Kasumi-1 (cell line): ENCODE results near the gene STK11.
A peak's percentile ranks its signal among the peaks of the same experiment; 100 is the strongest.
"Not testable (repeated sequence)": the region's sequence is repeated elsewhere in the genome, so short reads cannot be mapped to it uniquely, and the experiment has no call there.

ENCODE experiments used
- DNase-seq, 2 experiments: peaks; one replicate each; lab custom pipeline; 2025; lab: John Stamatoyannopoulos, UW

STK11 gene

DNA sequence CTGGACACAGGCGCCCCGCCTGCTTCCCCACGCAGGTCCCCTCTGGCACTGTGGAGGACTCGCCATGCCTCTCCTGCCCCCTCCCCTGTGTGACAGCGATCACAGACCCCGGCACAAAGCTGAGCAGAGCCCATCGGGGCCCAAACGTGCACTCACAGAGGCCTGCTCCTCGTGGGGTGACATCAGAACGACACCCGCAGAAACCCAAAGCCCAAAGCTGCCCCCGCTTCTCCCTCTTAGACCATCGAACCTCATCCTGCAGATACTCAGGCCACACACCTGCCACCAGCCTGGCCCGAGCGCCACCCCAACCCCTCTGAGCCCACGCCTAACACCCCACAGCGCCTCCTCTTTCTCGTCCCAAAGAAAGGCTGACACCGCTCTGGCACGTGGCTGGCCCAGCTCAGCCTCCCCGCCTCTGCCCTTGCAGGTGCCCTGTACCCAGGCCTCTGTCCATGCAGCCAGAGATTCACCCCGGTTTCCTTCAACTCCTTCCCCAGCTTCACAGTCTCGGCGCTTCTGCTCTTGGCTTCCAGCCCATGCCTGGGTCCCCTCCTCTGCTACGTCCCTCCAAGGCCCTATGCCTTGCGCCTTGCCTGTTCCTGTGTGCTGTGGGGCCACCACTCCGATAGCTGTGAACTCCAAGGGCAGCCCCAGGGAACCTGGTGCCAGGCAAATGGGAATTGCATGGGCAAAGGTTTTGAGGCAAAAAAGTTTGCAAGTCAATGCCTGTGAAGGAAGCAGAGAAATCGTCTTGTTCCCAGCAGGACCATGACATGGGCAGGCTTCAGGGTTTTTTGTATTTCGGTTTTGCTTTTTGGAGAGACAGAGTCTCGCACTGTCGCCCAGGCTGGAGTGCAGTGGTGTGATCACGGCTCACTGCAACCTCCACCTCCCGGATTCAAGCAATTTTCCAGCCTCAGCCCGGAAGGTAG, 33.1 kb downstream of the STK11 start:
- no peak for DNase-seq

DNA sequence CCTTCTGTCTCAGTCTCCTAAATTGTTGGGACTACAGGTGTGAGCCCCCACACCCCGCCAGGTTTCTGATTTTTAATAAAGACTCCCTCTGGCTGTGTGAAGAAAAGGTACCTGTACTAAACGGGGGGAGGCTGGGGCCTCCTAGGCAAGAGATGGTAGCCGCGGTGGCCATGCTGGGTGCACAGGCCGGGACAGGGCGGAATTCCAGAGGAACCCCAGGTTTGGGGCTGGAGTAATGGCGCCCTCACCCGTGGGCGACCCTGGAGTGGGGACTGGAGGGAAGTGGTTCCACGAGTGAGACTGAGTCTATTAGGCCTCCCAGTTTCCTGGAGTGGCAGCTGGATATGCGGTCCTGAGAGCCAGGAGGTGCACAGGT, 33.8 kb downstream of the STK11 start:
- DNase-seq: no peak

DNA sequence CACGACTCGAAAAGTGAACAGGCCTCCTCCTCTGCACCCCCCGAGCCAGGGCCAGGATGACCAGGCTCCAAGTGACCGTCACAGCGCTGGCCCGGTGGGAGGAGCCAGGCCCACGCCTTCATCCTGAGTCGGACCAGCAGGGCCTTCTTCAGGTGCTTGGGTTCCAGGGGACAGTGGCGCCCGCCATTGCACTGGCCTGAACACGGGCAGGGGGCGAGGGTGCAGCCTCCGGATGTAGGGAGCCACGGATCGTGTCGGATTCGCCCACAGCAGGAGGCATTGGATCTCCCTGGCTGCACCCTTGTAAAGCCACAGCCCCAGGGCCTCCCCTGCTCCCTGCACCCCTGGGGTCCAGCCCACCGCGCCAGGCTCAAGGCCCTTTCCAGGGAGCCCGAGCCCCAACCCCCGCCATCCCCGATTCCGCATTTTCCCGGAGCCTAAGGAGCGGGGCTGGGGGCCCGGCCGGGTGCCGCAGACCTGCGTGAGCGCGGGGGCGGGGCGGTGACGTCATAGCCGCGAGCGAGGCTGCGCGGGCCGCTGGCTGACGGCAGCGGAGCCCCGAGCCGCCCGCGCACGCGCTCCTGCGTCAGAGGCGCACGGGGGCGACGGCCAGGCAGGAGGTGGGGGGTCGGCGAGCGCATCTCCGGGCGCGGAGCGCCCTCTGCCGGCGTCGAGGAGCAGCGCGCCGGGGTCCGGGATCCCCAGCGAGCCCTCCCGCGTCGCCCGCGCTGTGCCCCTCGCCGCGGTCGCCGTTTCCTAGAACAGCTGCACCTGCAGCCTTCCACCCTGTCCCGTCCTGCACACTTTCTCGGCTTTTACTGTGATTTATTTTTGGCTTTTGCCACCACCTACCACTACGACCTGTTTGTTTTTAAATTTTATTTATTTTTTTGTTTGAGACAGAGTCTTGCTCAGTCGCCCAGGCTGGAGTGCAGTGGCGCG, 34.5 kb downstream of the STK11 start:
- DNase-seq: peak; percentile 71 to 84

DNA sequence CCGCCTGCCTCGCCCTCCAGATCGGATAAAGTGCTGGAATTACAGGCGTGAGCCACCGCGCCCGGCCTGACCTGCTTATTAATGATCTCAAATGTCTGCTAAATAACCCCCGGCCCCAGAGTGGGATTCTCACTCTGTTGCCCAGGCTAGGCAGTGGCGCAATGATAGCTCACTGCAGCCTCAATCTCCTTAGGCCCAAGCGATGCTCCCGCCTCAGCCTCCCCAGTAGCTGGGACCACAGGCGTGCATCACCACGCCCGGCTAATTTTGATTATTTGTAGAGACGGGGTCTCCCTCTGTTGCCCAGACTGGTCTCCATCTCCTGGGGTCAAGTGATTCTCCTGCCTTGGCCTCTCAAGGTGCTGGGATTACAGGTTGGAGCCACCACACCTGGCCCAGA, 35.3 kb downstream of the STK11 start:
- DNase-seq: no peak

DNA sequence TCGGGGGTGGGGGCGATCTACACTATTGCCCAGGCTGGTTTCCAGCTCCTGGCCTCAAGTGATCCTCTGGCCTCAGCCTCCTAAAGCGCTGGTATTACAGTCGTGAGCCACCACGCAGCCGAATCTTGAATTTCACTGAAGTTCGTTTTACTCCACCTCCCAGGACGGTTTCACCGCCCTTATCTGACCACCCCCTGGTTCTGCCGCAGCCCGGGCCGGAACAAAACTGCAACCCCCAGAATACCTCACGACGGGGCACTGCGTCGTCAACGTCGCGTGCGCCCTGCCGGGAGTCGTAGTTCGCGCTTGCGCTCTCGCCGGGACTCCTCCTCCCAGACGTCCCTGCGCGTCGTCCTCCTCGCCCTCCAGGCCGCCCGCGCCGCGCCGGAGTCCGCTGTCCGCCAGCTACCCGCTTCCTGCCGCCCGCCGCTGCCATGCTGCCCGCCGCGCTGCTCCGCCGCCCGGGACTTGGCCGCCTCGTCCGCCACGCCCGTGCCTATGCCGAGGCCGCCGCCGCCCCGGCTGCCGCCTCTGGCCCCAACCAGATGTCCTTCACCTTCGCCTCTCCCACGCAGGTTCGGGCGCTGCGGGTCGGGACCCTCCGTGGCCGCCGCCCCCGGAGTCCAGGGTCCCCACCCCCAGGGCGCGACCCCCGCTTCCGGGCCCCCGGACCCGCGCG, 36.0 kb downstream of the STK11 start, which contains the start of gene ATP5F1D:
Gene ATP5F1D (plus strand): TSS at position 335 of the 679 bp plus-strand sequence. CDS start 100 bp downstream, at position 435.
- peak; percentile 80 to 91 for DNase-seq

DNA sequence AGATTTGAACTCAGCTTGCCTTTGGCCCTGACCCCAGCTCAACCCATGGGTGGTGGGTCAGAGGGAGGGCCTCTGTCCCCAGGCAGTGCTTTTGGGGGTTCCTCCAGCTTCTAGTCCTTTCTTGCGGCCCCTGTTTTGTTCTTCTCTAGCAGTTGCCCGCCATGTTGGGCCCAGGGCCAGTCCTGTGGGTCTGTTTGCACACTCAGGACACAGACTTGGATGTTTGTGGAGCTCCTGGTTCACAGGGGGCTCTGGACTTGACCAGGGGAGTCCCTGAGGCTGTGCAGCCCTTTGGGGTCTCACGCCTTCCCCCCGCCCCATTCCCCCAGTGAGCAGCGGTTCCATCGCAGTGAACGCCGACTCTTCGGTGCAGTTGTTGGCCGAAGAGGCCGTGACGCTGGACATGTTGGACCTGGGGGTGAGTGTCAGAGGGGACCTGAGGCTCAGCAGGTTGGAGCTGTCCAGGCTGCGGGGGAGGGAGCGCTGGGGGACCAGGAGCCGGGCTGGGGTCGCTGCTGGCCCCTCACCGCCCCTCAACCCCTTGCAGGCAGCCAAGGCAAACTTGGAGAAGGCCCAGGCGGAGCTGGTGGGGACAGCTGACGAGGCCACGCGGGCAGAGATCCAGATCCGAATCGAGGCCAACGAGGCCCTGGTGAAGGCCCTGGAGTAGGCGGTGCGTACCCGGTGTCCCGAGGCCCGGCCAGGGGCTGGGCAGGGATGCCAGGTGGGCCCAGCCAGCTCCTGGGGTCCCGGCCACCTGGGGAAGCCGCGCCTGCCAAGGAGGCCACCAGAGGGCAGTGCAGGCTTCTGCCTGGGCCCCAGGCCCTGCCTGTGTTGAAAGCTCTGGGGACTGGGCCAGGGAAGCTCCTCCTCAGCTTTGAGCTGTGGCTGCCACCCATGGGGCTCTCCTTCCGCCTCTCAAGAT, 38.5 kb downstream of the STK11 start:
- DNase-seq: peak; percentile 82 to 83

DNA sequence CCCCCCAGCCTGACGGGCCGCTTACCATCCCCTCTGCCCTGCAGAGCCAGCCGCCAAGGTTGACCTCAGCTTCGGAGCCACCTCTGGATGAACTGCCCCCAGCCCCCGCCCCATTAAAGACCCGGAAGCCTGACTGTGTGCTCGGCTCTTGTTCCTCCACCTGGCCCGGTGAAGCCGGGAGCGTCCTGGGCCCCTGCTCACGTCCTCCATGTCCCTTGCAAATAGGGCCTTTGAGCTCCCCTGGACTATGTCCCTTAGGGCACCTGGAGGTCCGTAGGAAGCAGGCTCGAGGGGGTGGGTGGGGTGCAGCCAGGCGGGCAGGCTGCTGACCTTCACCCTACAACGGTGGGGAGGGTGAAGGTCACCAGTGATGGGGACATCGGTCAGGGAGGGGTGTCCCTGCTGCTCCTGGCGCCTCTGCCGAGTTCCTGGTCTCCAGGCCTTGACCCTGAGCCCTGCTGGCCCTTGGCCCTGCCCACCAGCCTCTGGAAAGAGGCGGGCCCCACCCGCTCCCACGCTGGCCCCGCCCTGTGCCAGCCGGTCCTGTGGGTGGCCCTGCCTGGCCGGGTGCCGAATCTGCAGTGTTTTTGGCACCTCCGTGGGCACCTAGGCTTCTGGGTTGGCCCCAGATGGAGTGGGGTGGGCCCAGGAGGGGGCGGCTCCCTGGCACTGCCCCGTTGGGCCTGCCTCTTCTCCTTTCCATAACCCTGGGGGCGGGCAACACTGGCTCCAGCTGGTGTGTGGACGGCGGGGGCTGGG, 39.3 kb downstream of the STK11 start:
- DNase-seq: no peak

DNA sequence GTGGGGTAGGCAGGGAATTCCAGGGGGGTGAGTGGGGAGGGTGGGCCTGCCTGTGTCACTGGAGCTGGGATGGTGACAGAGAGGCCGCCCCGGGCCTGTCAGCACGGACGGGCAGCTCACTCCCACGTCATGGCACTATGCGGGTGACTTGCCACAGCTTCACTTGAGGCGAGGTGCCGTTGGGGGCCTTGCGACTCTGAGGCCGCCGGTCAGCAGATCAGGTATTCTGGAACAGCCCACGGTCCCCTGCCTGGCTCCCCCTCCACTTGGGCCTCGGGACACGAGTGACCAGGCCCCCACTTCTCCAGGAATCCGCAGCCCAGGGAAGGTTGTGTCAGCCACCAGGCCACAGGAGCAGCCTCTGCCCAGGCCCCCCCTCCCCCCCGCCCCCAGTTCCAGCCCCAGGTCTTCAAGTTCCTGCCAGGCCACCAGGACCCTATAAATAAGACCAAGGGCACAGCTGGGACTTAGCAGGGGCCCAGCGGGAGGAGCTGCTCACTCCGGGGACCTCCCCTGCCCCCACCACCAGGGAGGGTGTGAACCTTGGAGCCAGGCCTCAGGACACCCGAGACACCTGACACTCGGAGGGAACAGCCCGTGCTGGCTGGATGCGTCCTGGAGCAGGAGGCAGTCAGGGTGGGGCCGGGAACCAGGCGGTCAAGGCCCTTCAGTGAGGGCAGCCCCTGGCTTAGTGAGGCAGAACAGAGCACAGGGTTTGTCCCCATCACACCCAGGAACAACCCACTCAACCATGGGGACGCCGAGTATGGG, 40.1 kb downstream of the STK11 start:
- DNase-seq: no peak

DNA sequence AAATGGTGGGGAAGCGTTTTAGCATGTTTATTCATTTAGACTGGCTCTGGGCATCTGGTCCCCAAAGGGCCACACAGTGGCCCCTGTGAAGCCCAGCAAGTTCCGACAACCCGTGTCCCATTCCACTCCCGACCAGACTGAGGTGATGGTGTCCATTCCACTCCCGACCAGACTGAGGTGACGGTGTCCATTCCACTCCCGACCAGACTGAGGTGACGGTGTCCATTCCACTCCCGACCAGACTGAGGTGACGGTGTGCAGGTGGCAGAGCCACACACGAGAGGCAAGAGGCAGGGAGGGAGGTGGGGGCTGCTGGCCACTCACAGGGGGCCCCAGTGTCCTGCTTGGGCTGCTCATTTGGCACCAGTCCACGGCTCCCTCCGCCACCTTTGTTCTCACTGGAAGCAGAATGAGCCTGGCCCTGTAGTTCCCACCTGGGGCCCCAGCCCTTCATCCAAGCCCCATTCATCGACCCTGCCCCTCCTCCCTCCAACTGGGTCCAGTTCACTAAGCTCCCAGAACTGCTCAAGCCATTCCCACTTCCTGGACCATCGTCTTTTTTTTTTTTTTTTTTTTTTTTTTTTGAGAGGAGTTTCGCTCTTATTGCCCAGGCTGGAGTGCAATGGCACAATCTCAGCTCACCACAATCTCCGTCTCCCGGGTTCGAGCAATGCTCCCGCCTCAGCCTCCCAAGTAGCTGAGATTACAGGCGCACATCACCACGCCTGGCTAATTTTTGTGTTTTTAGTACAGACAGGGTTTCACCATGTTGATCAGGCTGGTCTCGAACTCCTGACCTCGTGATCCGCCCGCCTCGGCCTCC, 40.9 kb downstream of the STK11 start:
- not testable (repeated sequence) for DNase-seq

DNA sequence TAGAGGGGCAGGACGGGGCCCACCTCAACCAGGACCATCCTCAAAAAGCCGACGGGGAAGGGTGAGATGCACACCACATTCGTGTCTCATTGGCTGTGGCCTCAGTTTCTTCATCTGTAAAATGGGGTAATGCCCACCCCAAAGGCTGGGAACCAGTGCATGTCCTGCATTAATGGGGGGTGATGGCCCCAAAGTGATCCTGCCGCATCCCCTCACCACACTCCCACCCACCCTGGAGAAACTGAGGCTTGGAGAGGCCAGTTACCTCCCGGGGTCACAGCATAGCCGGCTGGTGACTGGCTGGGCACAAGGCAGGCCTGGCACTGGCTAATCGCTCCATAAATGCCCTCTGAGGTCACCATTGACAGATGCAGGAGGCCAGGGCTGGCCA, 42.2 kb downstream of the STK11 start:
- no peak for DNase-seq

DNA sequence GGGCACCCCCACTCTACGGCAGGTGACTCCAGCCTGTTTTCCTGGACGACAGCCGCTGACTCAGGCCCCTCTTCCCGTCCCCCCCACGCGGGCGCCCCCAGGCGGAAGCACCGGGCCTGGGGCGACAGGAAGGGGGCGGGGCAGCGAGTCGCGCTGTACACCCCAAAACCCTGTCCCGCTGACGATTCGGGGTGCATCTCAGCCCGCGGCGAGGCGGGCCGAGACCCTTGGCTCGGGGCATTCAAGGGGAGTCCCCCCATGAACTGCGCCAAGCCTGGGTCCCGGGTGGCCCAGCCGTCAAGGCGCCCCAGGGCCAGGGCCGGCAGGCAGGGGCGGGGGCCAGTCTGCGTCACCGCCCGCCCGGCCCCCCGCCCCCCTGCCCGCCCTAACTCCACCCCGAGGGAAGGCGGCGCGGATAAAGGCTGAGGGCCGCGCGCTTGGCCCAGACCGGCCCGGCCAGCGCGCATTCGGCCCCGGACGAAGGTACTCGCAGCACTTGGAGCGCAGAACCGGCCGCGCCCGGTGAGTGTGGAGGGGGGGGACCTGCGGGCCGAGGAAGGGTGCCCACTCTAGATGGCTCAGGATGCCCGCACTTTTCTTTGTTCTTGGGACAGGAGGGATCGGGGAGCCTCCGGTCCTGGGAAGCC, 42.7 kb downstream of the STK11 start, which contains the start of gene MIDN:
Gene MIDN (plus strand): TSS at position 445 of the 647 bp plus-strand sequence. CDS start 1,714 bp downstream, outside the sequence.
- peak; percentile 57 to 69 for DNase-seq

DNA sequence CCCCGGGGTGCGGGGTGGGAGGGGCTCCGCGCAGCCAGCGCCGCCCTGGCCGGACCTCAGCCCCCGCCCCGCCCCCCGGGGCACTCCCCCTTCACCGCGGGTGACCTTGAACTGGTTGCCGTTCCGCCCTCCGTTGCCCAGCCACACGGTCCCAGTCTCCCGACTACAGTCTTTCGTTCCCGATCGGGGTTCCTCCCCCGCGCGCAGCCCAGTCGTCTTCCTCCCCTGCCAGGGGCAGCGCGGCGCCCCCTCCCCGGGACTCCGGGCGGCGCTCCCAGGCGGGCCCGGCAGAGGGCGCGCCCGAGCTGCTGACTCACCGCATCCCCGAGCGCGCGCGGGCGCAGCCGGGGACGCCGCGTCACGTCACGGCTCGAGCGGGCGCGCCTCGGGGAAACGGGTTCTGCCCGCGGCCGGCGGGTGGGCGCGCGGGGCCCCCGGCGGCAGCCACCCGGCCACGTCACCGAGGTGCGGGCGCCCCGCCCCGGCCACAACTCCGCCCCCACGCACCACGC, 43.3 kb downstream of the STK11 start:
- DNase-seq: peak; percentile 57 to 69

DNA sequence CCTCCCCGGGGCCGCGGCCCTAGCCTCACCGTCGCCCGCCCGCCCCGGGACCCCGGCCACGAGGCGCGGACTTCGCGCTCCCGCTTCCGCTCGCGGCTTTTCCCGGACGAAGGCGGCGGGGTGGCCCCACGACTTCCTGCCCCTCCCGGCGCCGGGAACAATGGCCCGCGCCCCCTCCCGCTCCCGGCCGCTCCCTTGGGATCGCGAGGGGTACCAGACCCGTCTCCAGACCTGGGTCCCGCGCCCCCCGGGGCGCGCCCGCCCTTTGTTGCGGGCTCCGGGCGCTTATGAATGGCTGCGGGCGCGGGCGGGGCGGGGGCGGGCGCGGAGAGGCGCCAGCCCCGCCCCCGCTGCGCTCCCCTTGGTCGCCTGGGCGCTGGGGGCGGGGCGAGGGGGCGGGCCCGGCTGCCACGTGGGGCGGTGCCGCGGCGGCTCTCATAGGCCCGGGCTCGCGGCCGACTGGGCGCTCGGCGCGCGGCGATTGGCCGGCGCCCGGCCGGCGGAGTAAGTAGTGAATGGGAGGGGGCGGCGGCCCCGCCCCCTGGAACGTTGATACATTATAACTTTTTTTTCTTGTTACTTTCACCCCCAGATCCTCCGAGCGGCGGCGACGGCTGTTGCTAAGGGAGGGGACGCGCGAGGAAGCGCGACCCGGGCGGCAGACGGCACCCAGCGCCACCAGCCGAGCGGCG, 43.9 kb downstream of the STK11 start:
- peak; percentile 90 for DNase-seq

DNA sequence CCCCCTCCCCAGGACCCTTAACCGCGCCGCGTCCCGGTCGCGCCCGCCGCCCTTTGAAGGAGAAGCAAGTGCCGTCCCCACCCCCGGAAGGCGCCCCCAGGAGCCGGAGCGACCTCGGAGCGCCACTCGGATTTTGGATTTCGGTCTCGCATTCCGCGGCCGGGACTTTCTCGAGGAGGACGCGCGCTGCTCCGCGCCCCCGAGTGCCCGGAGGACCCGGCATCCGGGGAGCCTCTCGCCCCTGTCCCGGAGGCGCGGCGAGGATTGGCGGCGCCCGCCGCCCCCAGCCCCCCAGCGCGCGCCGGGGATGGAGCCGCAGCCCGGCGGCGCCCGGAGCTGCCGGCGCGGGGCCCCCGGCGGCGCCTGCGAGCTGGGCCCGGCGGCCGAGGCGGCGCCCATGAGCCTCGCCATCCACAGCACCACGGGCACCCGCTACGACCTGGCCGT, 44.4 kb downstream of the STK11 start:
- DNase-seq: no peak

DNA sequence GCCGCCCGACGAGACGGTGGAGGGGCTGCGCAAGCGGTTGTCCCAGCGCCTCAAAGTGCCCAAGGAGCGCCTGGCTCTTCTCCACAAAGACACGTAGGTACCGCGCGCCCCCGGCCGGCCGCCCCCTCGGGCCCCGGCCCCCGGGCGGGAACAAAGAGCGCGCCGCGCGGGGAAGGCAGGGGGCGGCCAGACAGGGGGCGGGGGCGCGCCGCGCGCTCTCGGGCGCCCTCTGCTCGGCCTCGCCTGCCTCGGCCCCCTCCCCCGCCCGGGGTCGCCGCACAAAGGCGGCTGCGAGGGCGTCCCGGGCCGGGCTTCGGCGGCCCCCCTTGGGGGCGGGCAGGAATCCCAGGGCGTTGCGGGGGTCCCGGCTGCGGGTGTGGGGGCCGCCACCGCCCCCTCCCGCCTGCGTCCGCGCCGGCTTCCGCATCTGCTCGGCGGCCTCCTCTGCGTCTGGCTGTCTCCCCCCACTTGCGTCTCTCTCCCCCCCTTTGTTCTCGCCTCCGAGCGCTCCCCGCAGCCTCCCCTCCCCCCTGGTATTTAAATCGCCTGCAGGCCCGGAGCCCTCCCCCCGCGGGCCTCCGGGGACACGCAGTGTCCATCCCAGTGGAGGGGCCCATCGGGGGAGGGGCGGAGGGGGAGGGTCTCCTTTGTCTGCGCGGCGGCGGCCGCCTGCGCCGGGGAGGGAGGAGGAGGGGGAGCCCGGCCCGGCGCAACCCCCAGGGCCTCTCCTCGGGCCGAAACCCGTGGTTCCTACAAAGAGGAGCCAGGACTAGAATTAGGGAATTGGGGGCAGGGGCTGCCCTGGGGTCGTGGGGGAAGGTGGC, 45.1 kb downstream of the STK11 start:
- DNase-seq: peak; percentile 45 to 54
